HG03095 (cell line): ENCODE measurements around the gene SLC2A3.
"Not testable (repeated sequence)": the region's sequence is repeated elsewhere in the genome, so short reads cannot be mapped to it uniquely, and the experiment has no call there.

Source experiments
- ATAC-seq: cut with Tn5 transposase; IDR thresholded peaks from one replicate; pipeline ENCODE4 v1.9.1; 2021; ENCODE audit warnings: moderate library complexity; ENCODE audit not compliant: unreplicated experiment

Gene SLC2A3

DNA sequence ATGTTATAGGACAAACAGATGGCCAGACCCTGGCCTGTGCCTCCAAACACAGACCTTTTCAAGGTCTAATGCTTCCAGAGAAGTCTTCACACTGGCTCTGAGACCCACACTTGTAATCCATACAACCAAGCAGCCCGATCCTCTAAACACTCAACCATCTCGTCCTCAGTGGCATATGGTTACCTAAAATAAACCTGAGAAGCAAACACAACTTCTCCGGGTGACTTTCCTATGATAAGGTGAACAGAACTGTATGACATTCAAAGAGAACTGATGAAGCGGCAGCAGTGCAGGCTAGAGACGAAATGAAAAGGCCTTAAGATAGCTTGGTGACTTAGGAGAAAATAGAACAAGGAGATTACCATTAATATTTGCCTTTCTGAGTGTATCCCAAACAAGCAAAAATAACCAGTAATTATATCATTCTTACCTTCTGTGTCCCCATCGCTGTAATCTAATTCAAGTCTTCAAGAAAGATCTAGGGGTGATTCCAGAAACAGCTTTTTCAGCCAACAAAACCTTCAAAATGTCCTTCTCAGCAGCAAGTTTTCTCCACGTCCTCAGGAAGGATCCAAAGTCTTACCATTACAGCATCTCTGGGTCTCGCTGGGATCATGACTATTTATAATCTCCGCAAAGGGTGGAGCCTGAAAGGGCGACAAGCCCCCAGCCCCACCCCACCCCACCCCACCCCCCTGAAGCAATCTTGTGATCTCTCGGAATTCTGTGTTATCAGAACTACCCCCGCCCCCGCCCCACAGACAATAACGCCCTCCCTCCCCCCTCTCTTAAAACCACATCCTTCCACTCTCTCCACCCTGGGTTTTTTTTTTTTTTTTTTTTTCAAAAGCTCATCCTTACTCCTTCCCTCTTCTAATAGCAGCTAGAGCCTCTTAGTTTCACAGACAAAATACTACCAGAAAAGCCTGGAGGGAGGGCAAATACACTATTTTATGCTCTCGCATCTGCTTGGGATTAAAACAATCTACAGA lies at the start of gene SLC2A3:
Gene SLC2A3, minus strand, starts transcription at position 598 of the 992 bp plus-strand sequence. Its CDS starts 153 bp downstream, at position 445.
- no peak for ATAC-seq

DNA sequence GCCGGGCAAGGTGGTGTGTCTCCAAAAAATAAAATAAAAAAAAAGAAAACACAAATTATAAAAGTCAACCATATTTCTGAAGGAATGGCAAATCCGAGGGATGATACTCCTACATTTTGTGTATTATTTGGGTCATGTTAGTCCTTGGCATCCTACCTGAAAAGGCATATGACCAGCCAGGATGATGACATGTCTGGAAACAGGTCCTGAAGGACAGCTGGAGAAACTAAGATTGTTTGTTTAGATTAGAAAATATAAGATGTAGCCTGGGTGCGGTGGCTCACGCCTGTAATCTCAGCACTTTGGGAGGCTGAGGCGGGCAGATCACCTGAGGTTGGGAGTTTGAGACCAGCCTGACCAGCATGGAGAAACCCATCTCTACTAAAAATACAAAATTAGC lies 48.9 kb upstream of the SLC2A3 start:
- ATAC-seq = no peak

DNA sequence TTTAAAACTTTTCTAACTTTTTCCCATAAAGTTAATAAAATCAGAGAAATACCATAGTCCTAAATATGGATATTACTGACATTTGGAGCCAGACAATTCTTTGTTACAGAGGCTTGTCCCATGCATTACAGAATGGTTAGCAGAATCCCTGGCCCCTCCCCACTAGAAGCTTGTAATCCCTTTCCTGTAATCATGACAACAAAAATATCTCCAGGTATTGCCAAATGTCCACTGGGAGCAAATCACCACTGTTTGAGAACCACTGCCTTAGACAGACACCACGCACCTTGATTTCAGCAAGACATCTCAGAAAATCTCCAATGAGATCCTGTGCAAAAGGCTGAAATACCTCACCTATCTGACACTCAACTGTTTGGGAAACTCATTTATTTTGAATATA lies 47.5 kb upstream of the SLC2A3 start:
- not testable (repeated sequence) for ATAC-seq

DNA sequence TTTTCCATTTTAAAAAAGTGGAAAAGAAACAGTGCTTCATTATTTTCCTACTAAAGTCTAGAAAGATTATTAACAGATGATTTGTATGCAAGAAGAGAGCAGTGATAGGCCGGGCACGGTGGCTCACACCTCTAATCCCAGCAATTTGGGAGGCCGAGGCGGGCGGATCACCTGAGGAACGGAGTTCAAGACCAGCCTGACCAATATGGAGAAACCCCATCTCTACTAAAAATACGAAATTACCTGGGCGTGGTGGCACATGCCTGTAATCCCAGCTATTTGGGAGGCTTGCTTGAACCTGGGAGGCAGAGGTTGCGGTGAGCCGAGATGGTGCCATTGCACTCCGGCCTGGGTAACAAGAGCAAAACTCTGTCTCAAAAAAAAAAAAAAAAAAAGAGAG lies 47.0 kb upstream of the SLC2A3 start:
- not testable (repeated sequence) for ATAC-seq

DNA sequence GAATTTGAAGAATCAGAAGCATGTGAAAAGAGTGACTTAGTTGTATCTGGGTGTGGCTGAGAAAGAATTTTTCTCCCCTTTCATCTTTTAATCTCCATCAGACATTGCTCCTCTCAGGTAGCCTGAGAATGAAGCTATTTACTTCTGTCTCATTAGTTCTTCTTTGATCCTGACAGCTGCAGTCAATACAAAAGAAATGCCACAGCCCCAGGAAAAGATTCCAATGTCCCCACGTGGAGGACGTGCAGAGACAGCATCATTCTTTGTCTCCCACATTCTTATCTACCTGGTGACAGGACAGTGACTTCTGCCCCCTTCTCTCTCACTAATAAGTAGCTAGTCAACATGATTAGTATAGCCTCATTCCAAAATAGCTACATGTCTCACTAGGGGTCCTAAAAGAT lies 46.3 kb upstream of the SLC2A3 start:
- ATAC-seq = not testable (repeated sequence)

DNA sequence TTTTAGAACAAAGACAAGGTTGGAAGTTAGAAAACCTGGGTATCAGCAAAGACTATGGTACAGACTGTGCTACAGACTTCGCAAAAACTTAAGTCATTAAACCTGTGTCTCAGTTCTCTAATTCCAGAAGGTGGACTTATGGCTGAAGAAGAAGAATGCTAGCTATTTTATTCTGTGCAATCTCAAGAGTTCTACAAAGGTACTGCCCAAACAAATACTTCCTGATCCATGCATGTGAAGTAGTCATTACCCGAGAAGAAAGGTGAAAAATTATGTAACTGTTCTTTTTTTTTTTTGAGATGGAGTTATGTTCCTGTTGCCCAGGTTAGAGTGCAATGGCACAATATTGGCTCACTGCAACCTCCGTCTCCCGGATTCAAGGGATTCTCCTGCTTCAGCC lies 45.5 kb upstream of the SLC2A3 start:
- no peak for ATAC-seq

DNA sequence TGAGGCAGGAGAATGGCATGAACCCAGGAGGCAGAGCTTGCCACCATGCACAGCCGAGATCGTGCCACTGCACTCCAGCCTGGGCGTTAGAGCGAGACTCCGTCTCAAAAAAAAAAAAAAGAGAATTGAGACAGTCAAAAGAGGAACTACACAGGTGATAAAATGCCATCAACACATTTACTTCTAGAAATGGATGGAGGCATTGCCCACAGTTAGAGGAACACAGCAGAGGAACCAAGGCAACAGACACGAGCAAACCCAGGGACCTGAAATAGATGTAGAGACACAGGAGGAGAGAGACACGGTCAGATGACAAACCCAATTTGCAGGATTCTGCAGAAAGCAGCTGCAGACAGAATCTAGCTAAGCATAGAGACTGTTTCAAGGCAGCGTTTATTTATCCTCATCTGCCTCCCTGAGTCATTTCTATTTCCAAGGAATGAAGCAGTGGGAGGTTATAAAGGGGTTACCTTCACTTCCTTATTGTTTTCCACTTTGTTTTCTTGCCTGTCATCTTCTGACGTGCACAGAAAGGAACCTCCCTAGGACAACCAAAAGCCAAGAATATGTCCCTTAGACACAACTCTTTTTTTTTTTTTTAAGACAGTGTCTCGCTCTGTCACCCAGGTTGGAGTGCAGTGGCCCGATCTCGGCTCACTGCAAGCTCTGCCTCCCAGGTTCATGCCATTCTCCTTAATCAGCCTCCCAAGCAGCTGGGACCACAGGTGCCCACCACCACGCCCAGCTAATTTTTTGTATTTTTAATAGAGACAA lies 41.6 kb upstream of the SLC2A3 start:
- ATAC-seq = peak; percentile 57

DNA sequence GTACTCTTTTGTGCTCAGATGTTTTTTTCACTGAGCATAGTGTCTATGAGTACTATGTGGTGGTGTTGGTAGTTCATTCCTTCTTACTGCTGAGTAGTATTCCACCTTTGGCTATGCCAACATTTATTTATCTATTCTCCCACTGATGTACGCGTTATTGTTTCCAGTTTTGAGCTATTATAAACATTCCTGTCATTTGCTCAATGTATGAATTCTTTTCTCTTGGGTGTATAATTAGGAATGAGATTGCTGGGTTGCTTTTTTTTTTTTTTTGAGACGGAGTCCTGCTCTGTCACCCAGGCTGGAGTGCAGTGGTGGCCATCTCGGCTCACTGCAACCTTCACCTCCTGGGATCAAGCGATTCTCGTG lies 37.5 kb upstream of the SLC2A3 start:
- no peak for ATAC-seq

DNA sequence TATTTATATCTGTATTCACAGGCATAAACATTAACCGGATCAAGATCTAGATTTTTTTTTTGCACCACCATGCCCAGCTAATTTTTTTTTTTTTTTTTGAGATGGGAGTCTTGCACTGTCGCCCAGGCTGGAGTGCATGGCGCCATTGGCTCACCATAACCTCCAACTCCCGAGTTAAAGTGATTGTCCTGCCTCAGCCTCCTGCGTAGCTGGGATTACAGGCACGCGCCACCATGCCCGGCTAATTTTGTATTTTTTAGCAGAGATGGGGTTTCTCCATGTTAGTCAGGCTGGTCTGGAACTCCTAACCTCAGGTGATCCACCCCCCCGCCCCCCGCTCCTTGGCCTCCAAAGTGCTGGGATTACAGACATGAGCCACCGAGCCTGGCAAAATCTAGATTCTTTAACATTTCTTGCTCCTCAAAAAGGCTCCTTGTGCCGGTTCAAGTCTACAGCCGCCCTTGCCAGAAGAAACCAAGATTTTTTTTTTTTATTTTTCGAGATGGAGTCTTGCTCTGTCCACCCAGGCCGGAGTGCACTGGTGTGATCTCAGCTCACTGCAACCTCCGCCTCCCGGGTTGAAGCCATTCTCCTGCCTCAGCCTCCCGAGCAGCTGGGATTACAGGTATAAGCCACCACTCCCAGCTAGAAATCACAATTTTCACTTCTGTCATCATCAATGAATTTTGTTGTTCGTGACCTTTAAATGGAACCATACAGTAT lies 36.9 kb upstream of the SLC2A3 start:
- ATAC-seq = no peak

DNA sequence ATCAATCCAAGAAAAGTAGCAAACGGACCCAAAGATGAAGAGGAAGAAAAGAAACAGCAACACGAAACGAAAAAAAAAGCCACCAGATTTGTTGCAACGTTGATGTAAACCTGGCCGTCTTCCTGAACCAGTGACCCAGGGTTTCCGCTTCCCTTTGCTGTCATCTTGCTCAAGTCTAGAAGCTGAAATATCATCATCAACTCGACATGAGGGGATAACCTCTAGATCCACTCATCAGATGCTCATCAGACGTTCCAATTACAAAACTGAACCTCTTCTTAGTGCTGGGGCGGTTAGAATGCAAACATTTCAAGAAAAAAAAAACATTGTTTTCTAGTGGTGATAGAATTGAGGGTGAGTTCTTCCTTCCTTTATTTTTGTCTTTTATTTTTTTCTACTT lies 36.3 kb upstream of the SLC2A3 start:
- ATAC-seq = not testable (repeated sequence)

DNA sequence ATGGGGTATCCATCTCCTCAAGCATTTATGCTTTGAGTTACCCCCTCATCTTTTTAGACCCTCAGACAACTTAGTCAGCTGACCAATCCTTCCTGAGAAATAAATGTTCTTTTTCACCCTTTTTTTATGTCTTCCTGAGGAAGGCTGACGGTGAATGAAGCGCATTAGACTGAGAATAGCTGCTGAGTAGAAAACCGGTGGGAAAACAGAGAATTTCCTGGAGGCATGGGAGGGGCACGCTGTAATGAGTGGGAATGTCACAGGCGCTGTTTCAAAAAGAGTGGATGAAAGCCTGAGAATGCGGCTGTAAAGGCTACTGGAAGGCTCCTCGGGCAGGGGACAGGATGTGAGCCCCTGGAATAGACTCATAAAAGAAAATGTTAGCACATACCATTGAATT lies 35.8 kb upstream of the SLC2A3 start:
- not testable (repeated sequence) for ATAC-seq

DNA sequence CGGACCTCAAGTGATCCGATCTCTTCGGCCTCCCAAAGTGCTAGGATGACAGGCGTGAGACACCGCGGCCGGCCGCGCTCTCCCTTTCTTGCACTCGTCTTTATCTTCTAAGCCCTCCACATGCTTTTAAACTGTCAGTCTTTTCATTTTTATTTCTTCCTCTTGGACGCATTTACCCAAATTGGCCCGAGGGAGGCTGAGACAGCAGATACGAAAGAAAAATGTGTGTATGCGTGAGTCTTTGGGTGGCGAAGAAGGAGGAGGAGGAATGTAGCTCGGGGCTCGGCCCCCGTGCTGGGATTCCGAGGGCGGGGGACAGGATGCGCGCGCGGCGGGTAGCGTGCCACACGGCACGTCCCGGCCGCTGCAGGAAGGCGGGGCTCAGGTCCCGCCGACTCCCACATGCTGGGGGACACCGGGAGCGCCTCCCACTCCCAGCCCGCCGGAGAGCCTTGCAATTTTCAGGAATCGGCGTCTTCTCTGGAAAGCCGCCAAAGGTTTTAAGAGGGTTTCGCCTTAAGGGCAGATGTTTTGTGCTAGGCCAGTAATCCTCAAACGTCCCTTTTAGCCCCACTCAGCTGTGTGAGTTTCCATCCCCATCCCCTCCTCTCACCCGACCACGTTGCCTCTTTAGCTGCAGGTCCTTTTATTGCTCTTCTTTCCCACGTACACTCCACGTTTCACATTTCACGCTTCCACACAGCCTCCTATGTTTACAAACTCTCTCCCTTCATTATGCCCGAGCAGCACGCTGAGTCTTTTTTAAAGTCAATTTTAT lies 34.7 kb upstream of the SLC2A3 start:
- ATAC-seq = peak; percentile 81

DNA sequence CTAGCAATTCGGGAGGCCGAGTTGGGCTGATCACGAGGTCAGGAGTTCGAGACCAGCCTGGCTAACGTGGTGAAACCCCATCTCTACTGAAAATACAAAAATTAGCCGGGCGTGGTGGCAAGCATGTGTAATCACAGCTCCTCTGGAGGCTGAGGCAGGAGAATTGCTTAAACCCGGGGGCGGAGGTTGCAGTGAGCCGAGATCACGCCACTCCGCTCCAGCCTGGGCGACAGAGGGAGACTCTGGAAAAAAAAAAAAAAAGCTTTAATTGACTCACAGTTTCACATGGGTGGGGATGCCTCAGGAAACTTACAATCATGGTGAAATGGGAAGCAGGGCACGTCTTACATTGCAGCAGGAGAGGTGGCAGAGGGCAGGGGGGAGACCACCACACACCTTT lies 30.6 kb upstream of the SLC2A3 start:
- no peak for ATAC-seq

DNA sequence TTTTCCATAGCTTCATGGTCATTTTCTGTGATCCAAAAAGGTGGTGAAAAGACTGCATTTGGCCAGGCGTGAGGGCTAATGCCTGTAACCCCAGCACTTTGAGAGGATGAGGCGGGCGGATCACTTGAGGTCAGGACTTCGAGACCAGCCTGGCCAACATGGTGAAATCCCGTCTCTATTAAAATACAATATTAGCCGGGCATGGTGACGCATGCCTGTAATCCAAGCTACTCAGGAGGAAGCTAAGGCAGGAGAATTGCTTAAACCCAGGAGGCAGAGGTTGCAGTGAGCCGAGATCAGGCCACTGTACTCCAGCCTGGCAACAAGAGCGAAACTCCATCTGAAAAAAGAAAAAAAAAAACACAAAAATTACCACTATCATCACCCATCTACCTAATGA lies 28.7 kb upstream of the SLC2A3 start:
- ATAC-seq = not testable (repeated sequence)

DNA sequence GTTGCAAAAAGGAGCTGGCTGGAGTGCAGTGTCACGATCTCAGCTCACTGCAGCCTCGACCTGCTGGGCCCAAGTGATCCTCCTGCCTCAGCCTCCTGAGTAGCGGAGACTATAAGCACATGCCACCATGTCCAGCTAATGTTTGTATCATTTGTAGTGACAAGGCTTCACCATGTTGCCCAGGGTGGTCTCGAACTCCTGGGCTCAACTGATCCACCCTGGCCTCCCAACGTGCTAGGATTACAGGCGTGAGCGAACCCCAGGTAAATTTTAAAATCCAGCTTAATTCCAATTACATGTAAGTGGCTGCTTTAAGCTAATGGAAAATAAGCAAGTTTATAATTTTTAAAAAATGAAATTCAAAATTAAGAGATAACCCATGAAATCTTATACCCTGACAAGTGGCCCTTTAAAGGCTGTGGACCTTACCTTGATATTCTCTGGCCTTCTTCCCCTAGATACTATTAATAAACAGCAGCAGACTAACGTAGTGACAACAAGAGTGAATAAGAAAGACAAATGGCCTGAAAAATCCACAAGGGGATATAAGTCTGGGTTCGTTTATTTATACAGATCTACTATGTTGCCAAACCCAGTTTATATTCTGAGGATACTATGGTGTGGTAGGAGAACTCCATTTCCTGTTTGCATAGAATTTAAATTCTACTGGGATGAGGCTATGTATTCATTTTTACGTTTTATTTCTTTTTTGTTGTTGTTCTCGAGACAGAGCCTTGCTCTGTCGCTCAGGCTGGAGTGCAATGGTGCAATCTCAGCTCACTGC lies 25.6 kb upstream of the SLC2A3 start:
- ATAC-seq = no peak

DNA sequence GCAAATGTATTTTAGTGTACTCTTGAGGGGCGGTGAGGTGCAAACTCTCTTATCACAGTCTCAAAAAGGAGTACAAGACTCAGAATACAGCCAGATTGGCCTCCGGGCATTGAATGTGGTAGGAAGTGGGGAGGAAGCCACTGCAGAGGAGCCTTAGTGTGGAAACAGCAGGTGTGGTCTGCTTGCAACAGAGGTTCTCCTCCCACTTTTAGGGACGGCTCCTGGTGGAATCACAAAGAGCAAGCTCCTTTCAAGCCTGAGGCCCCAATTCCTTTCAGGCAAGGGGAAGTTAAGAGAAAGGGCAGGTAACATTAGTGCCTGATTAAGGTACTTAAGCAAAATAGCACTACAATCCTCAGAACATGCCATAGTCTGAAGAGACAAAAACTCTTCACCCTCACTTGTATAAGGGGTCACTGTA lies 23.7 kb upstream of the SLC2A3 start:
- ATAC-seq = no peak

DNA sequence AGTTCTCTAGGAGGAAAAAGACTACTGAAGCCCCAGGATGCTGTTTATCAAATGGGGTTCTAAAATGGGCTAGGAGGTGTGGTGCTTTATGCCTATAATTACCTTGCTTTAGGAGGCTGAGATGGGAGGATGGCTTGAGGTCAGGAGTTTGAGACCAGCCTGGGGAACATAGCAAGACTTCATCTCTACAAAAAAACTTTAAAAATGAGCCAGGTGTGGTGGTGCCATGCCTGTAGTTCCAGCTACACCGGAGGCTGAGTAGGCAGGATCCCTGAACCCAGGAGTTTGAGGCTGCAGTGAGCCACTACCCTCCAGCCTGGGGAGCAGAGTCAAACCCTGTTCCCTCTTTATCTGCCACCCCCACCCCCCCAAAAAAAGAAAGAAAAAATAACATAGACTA lies 23.3 kb upstream of the SLC2A3 start:
- no peak for ATAC-seq

DNA sequence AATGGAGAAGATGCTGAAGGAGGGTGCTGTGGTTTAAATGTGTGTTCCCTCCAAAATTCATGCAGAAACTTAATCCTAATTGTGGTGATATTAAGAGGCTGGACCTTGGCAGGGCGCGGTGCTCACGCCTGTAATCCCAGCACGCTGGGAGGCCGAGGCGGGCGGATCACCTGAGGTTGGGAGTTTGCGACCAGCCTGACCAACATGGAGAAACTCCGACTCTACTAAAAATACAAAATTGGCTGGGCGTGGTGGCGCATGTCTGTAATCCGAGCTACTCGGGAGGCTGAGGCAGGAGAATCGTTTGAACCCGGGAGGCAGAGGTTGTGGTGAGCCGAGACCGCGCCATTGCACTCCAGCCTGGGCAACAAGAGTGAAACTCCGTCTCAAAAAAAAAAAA lies 18.9 kb upstream of the SLC2A3 start:
- ATAC-seq = not testable (repeated sequence)

DNA sequence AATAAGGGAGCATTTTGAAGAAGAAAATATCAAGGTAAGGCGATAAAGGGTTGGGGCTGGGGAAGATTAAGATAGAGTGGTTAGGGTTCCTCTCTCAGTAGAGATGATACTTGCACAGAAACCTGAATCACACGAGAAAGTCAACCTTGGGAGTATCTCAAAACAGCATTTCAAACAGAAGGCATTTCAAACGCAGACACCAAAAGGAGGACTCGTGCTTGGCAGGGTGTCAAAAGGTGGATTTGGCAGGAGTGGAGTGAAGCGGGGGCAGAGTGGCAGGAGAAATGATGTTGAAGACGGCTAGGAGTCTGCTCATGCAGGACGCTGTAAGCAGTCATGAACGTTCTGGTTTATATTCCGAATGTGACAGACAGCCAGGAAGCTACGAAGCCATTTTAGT lies 18.4 kb upstream of the SLC2A3 start:
- ATAC-seq = not testable (repeated sequence)

DNA sequence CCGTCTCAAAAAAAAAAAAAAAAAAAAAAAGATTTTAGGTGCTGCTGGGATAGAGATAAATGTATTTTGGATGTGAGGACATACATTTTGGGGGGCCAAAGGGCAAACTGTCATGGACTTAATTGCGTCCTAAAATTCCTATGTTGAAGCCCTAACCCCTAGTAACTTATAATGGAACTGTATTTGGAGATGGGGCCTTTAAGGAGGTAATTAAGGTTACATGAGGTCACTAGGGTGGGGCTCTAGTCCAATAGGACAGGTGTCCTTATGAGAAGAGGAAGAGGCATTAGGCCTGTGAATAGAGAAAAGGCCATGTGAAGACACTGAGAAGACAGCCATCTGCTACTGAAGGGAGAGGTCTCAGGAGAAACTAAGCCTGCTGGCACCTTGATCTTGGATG lies 17.9 kb upstream of the SLC2A3 start:
- ATAC-seq = not testable (repeated sequence)
